ENCODE measurements around the gene CHRM4.

The CHRM4 gene

GRCh38 chr11:46414879-46415278, 23.3 kb upstream of the CHRM4 start:
- H3K9me3 ChIP-seq: no peaks in the 10 kb centered on the region
- H3K4me3 ChIP-seq: no peak overlapping the region
- in situ Hi-C loops (cut with MboI; ENCODE audit: low sequenced_read_pairs): no loop called here
- no peaks in the 10 kb centered on the region for H3K36me3 ChIP-seq (replicated peaks)
- H3K4me1 ChIP-seq: no peaks in the 10 kb centered on the region
- H3K27me3 ChIP-seq (ENCODE audit: low read depth): no peaks in the 10 kb centered on the region
- DNase-seq (ENCODE audit: low spot score in 2 of 2): no peak

GRCh38 chr11:46414466-46414796, 22.9 kb upstream of the CHRM4 start:
- no peaks in the 10 kb centered on the region for H3K4me1 ChIP-seq
- H3K4me3 ChIP-seq: no peak overlapping the region
- no peaks in the 10 kb centered on the region for H3K27me3 ChIP-seq (ENCODE audit: low read depth)
- H3K9me3 ChIP-seq: no peaks in the 10 kb centered on the region
- in situ Hi-C loops (cut with MboI; ENCODE audit: low sequenced_read_pairs): no loop called here
- H3K36me3 ChIP-seq (replicated peaks): no peaks in the 10 kb centered on the region
- DNase-seq (ENCODE audit: low spot score in 2 of 2): no peak

- H3K9me3 ChIP-seq: no peaks in the 10 kb centered on the region
- no peaks in the 10 kb centered on the region for H3K36me3 ChIP-seq (replicated peaks)
- in situ Hi-C loops (cut with MboI; ENCODE audit: low sequenced_read_pairs): no loop called here
- H3K4me3 ChIP-seq: no peak overlapping the region
- no peaks in the 10 kb centered on the region for H3K27me3 ChIP-seq (ENCODE audit: low read depth)
- no peak for DNase-seq (ENCODE audit: low spot score in 2 of 2)
- no peaks in the 10 kb centered on the region for H3K4me1 ChIP-seq
Measured at GRCh38 chr11:46413760-46414465, 22.3 kb upstream of the CHRM4 start.

- H3K36me3 ChIP-seq (replicated peaks): no peaks in the 10 kb centered on the region
- no peaks in the 10 kb centered on the region for H3K9me3 ChIP-seq
- in situ Hi-C loops (cut with MboI; ENCODE audit: low sequenced_read_pairs): no loop called here
- no peaks in the 10 kb centered on the region for H3K4me1 ChIP-seq
- H3K4me3 ChIP-seq: no peak overlapping the region
- H3K27me3 ChIP-seq (ENCODE audit: low read depth): no peaks in the 10 kb centered on the region
- DNase-seq (ENCODE audit: low spot score in 2 of 2): no peak
Measured at GRCh38 chr11:46410021-46410420, 18.4 kb upstream of the CHRM4 start.

GRCh38 chr11:46408407-46408986, 16.9 kb upstream of the CHRM4 start:
- in situ Hi-C loops (cut with MboI; ENCODE audit: low sequenced_read_pairs): no loop called here
- no peaks in the 10 kb centered on the region for H3K4me1 ChIP-seq
- H3K36me3 ChIP-seq (replicated peaks): no peaks in the 10 kb centered on the region
- DNase-seq (ENCODE audit: low spot score in 2 of 2): no peak
- no peaks in the 10 kb centered on the region for H3K9me3 ChIP-seq
- H3K27me3 ChIP-seq (ENCODE audit: low read depth): no peaks in the 10 kb centered on the region
- H3K4me3 ChIP-seq: no peak overlapping the region

GRCh38 chr11:46407635-46408034, 16.1 kb upstream of the CHRM4 start:
- H3K4me3 ChIP-seq: no peak overlapping the region
- in situ Hi-C loops (cut with MboI; ENCODE audit: low sequenced_read_pairs): no loop called here
- H3K9me3 ChIP-seq: no peaks in the 10 kb centered on the region
- H3K36me3 ChIP-seq (replicated peaks): no peaks in the 10 kb centered on the region
- DNase-seq (ENCODE audit: low spot score in 2 of 2): no peak
- H3K4me1 ChIP-seq: no peaks in the 10 kb centered on the region
- H3K27me3 ChIP-seq (ENCODE audit: low read depth): no peaks in the 10 kb centered on the region

GRCh38 chr11:46404476-46405017, 13.0 kb upstream of the CHRM4 start:
- DNase-seq (ENCODE audit: low spot score in 2 of 2): no peak
- Histone ChIP-seq H3K4me1 (no peaks in the 10 kb centered on the region), H3K27me3 (ENCODE audit: low read depth) (no peaks in the 10 kb centered on the region), H3K4me3 (no peak overlapping the region), H3K9me3 (no peaks in the 10 kb centered on the region), H3K36me3 (replicated peaks) (no peaks in the 10 kb centered on the region)
- in situ Hi-C loops (cut with MboI; ENCODE audit: low sequenced_read_pairs): no loop called here

- Histone ChIP-seq H3K4me3 (no peak overlapping the region), H3K9me3 (no peaks in the 10 kb centered on the region), H3K36me3 (replicated peaks) (no peaks in the 10 kb centered on the region), H3K4me1 (no peaks in the 10 kb centered on the region), H3K27me3 (ENCODE audit: low read depth) (no peaks in the 10 kb centered on the region)
- in situ Hi-C loops (cut with MboI; ENCODE audit: low sequenced_read_pairs): no loop called here
- no peak for DNase-seq (ENCODE audit: low spot score in 2 of 2)
Measured at GRCh38 chr11:46402957-46403902, 11.7 kb upstream of the CHRM4 start.

GRCh38 chr11:46397526-46397925, 6.0 kb upstream of the CHRM4 start:
- H3K36me3 ChIP-seq (replicated peaks): no peaks in the 10 kb centered on the region; the same call in 1 of the 2 replicates
- H3K4me1 ChIP-seq: peaks cover 4% of the 10 kb centered on the region; the same call in 1 of the 2 replicates
- in situ Hi-C loops (cut with MboI; ENCODE audit: low sequenced_read_pairs): no loop called here
- H3K27me3 ChIP-seq (ENCODE audit: low read depth): no peaks in the 10 kb centered on the region
- no peak overlapping the region for H3K4me3 ChIP-seq
- H3K9me3 ChIP-seq: no peaks in the 10 kb centered on the region
- DNase-seq (ENCODE audit: low spot score in 2 of 2): peak in 1 of 2 experiments; percentile 3

- Histone ChIP-seq H3K27me3 (ENCODE audit: low read depth) (peaks cover 5% of the 10 kb centered on the region), H3K9me3 (no peaks in the 10 kb centered on the region), H3K36me3 (replicated peaks) (no peaks in the 10 kb centered on the region; the same call in 1 of the 2 replicates), H3K4me3 (no peak overlapping the region), H3K4me1 (peaks cover 13% of the 10 kb centered on the region)
- peak in 1 of 2 experiments; percentile 3 for DNase-seq (ENCODE audit: low spot score in 2 of 2)
- in situ Hi-C loops (cut with MboI; ENCODE audit: low sequenced_read_pairs): no loop called here
Measured at GRCh38 chr11:46393759-46394158, 2.2 kb upstream of the CHRM4 start.

GRCh38 chr11:46393231-46393616, 1.6 kb upstream of the CHRM4 start:
- in situ Hi-C loops (cut with MboI; ENCODE audit: low sequenced_read_pairs): no loop called here
- no peaks in the 10 kb centered on the region for H3K9me3 ChIP-seq
- peak in 1 of 2 experiments; percentile 6 for DNase-seq (ENCODE audit: low spot score in 2 of 2)
- H3K4me3 ChIP-seq: peak overlapping the region; percentile 37
- no peaks in the 10 kb centered on the region; the same call in 1 of the 2 replicates for H3K36me3 ChIP-seq (replicated peaks)
- peaks cover 15% of the 10 kb centered on the region for H3K4me1 ChIP-seq
- H3K27me3 ChIP-seq (ENCODE audit: low read depth): peaks cover 8% of the 10 kb centered on the region

- peaks cover 9% of the 10 kb centered on the region for H3K27me3 ChIP-seq (ENCODE audit: low read depth)
- in situ Hi-C loops (cut with MboI; ENCODE audit: low sequenced_read_pairs): no loop called here
- no peaks in the 10 kb centered on the region for H3K9me3 ChIP-seq
- H3K4me3 ChIP-seq: peak overlapping the region; percentile 37
- peaks cover 15% of the 10 kb centered on the region for H3K4me1 ChIP-seq
- DNase-seq (ENCODE audit: low spot score in 2 of 2): peak; percentile 80 to 91
- no peaks in the 10 kb centered on the region; the same call in 1 of the 2 replicates for H3K36me3 ChIP-seq (replicated peaks)
Measured at GRCh38 chr11:46392421-46393230, 1.1 kb upstream of the CHRM4 start.

- Histone ChIP-seq H3K4me3 (peak overlapping the region; percentile 37), H3K4me1 (peaks cover 15% of the 10 kb centered on the region), H3K36me3 (replicated peaks) (no peaks in the 10 kb centered on the region), H3K27me3 (ENCODE audit: low read depth) (peaks cover 9% of the 10 kb centered on the region), H3K9me3 (no peaks in the 10 kb centered on the region)
- in situ Hi-C loops (cut with MboI; ENCODE audit: low sequenced_read_pairs): no loop called here
- DNase-seq (ENCODE audit: low spot score in 2 of 2): no peak
Measured at GRCh38 chr11:46391186-46391577, 394 bp downstream of the CHRM4 start.
